H1 (cell line): ENCODE results near the gene UBE4A. TPM values are rescaled to one million over a fixed set of nuclear protein-coding genes. Genes with fewer than 3 reads are reported as not detected.

Source experiments
- CTCF ChIA-PET: fragments of 300-600 bp; sonication (Branson Sonifier 250); formaldehyde crosslinking; loops from one replicate; lab custom pipeline; 2021; ENCODE audit not compliant: partially characterized antibody; lab: Charles Lee
- POLR2A ChIA-PET: fragments of 300-600 bp; sonication (Branson Sonifier 250); formaldehyde crosslinking; loops from one replicate; lab custom pipeline; 2021; ENCODE audit warnings: inconsistent platforms; ENCODE audit not compliant: partially characterized antibody; lab: Charles Lee
- DNase-seq, 2 experiments: peaks; one replicate each; pipeline versions ENCODE4 v3.0.0 to v3.0.0-alpha.2; 2010 to 2022; ENCODE audit warnings: low spot score in 2 of 2, low read depth in 1 of 2, mixed read lengths in 1 of 2
- FAIRE-seq: peaks from 2 replicates; lab custom pipeline; 2011; peaks lifted over from hg19 to GRCh38; lab: Jason Lieb, UNC
- H2AFZ ChIP-seq: 2 replicates; pipeline ENCODE4 v1.8.1; 2012; ENCODE audit warnings: low read length, inconsistent platforms
- H2AK5ac ChIP-seq: 2 replicates; pipeline ENCODE4 v1.6.1; 2013; ENCODE audit warnings: low read depth, low read length
- H2BK120ac ChIP-seq: replicated peaks from 2 replicates; pipeline ENCODE3; 2013; ENCODE audit warnings: low read depth, low read length, inconsistent platforms
- H2BK12ac ChIP-seq: 2 replicates; pipeline ENCODE4 v1.6.1; 2013; ENCODE audit warnings: low read depth, low read length
- H2BK15ac ChIP-seq: 2 replicates; pipeline ENCODE4 v1.6.1; 2013; ENCODE audit warnings: low read length
- H2BK20ac ChIP-seq: 2 replicates; pipeline ENCODE4 v1.6.1; 2013; ENCODE audit warnings: low read length
- H2BK5ac ChIP-seq: 2 replicates; pipeline ENCODE4 v1.6.1; 2013; ENCODE audit warnings: low read depth, low read length
- H3K14ac ChIP-seq: 2 replicates; pipeline ENCODE4 v1.6.1; 2013; ENCODE audit warnings: inconsistent platforms; ENCODE audit not compliant: insufficient read length
- H3K18ac ChIP-seq: 2 replicates; pipeline ENCODE4 v1.6.1; 2013; ENCODE audit warnings: low read length; ENCODE audit errors: extremely low read depth
- H3K23ac ChIP-seq: 2 replicates; pipeline ENCODE4 v1.6.1; 2013; ENCODE audit warnings: inconsistent platforms; ENCODE audit not compliant: insufficient read length
- H3K23me2 ChIP-seq: 2 replicates; pipeline ENCODE4 v1.6.1; 2013; ENCODE audit warnings: low read depth, low read length
- H3K27ac ChIP-seq: 2 replicates; pipeline ENCODE4 v1.6.1; 2011; ENCODE audit warnings: low read depth, low read length, inconsistent platforms
- H3K27me3 ChIP-seq, 4 experiments: replicated peaks in 1 of 4; 1 replicate in 1 of 4; 2 replicates in 3 of 4; pipeline versions ENCODE4 v1.6.1 to v1.8.1; 2011 to 2013; ENCODE audit warnings: low read length in 3 of 4, mild to moderate bottlenecking in 3 of 4, inconsistent platforms in 2 of 4, mixed read lengths in 2 of 4, moderate library complexity in 1 of 4; ENCODE audit not compliant: control insufficient read depth in 3 of 4, insufficient read depth in 3 of 4; ENCODE audit errors: extremely low read depth in 1 of 4
- H3K36me3 ChIP-seq, 4 experiments: 2 replicates each; pipeline versions ENCODE4 v1.6.1 to v1.8.1; 2011 to 2013; ENCODE audit warnings: mild to moderate bottlenecking in 4 of 4, low read length in 3 of 4, moderate library complexity in 2 of 4, control low read depth in 1 of 4, inconsistent platforms in 1 of 4; ENCODE audit not compliant: insufficient read depth in 4 of 4, control insufficient read depth in 2 of 4
- H3K4ac ChIP-seq: replicated peaks from 2 replicates; pipeline ENCODE3; 2013; ENCODE audit warnings: low read length, low read depth, mixed read lengths, inconsistent platforms; ENCODE audit not compliant: insufficient read length
- H3K4me1 ChIP-seq, 4 experiments: replicated peaks in 1 of 4; 1 replicate in 1 of 4; 2 replicates in 3 of 4; pipeline versions ENCODE4 v1.6.1 to v1.8.1; 2011 to 2013; ENCODE audit warnings: low read length in 3 of 4, inconsistent platforms in 2 of 4, mixed read lengths in 1 of 4; ENCODE audit not compliant: insufficient read depth in 4 of 4, control insufficient read depth in 3 of 4
- H3K4me2 ChIP-seq, 2 experiments: 2 replicates each; pipeline versions ENCODE4 v1.6.1 to v1.8.1; 2011 to 2013; ENCODE audit warnings: low read depth in 2 of 2, low read length in 2 of 2, control low read depth in 1 of 2, inconsistent platforms in 1 of 2, mild to moderate bottlenecking in 1 of 2; ENCODE audit not compliant: insufficient read depth in 1 of 2
- H3K4me3 ChIP-seq, 4 experiments: fragments of 200-600, 300-600 bp in 1 of 4; sonication (generic), shearing (Covaris generic), sonication (Bioruptor Twin) in 1 of 4; 2 replicates each; pipeline versions ENCODE4 v1.5.1 to v1.8.1; 2011 to 2016; ENCODE audit warnings: low read length in 4 of 4, low read depth in 3 of 4, control low read depth in 2 of 4, inconsistent platforms in 2 of 4, mild to moderate bottlenecking in 2 of 4, mixed read lengths in 1 of 4, moderate library complexity in 1 of 4; ENCODE audit not compliant: insufficient read depth in 2 of 4; ENCODE audit errors: extremely low read depth in 1 of 4
- H3K56ac ChIP-seq: replicated peaks from 2 replicates; pipeline ENCODE3; 2013; ENCODE audit warnings: low read depth, mild to moderate bottlenecking, mixed read lengths, low read length, inconsistent platforms; ENCODE audit not compliant: insufficient read length
- H3K79me1 ChIP-seq: 2 replicates; pipeline ENCODE4 v1.6.1; 2013; ENCODE audit warnings: low read depth, low read length, control low read depth
- H3K79me2 ChIP-seq, 2 experiments: 2 replicates each; pipeline versions ENCODE4 v1.6.1 to v1.8.1; 2012 to 2013; ENCODE audit warnings: low read length in 2 of 2, mild to moderate bottlenecking in 2 of 2, inconsistent platforms in 1 of 2; ENCODE audit not compliant: insufficient read depth in 2 of 2, control insufficient read depth in 1 of 2
- H3K9ac ChIP-seq, 4 experiments: replicated peaks in 1 of 4; 1 replicate in 1 of 4; 2 replicates in 3 of 4; pipeline versions ENCODE4 v1.6.1 to v1.8.1; 2011 to 2013; ENCODE audit warnings: low read depth in 3 of 4, low read length in 3 of 4, control low read depth in 2 of 4, mild to moderate bottlenecking in 2 of 4, moderate library complexity in 2 of 4, inconsistent platforms in 1 of 4; ENCODE audit errors: extremely low read depth in 1 of 4
- H3K9me3 ChIP-seq, 2 experiments: 2 replicates each; pipeline versions ENCODE4 v1.6.1 to v1.8.1; 2012 to 2013; ENCODE audit warnings: mild to moderate bottlenecking in 2 of 2, moderate library complexity in 2 of 2, control low read depth in 1 of 2, inconsistent platforms in 1 of 2, low read depth in 1 of 2, low read length in 1 of 2, mixed read lengths in 1 of 2; ENCODE audit not compliant: insufficient read depth in 2 of 2
- H4K20me1 ChIP-seq, 2 experiments: replicated peaks in 1 of 2; 2 replicates each; pipeline versions ENCODE3 to v1.8.1; 2011 to 2013; ENCODE audit warnings: inconsistent platforms in 2 of 2, low read length in 2 of 2, mild to moderate bottlenecking in 1 of 2; ENCODE audit not compliant: insufficient read depth in 2 of 2, control insufficient read depth in 1 of 2
- H4K5ac ChIP-seq: 2 replicates; pipeline ENCODE4 v1.6.1; 2013; ENCODE audit warnings: low read length, low read depth, mixed read lengths, inconsistent platforms; ENCODE audit not compliant: insufficient read length
- H4K8ac ChIP-seq: 2 replicates; pipeline ENCODE4 v1.8.0; 2013; ENCODE audit warnings: mild to moderate bottlenecking, moderate library complexity, low read length, inconsistent platforms; ENCODE audit not compliant: insufficient read depth; ENCODE audit errors: extremely low read depth
- H4K91ac ChIP-seq: replicated peaks from 2 replicates; pipeline ENCODE3; 2013; ENCODE audit warnings: low read length, mixed read lengths, inconsistent platforms; ENCODE audit not compliant: insufficient read length
- ATF2 ChIP-seq: IDR thresholded peaks from 2 replicates; pipeline ENCODE4 v1.6.1; 2012; ENCODE audit warnings: low read length, inconsistent platforms
- BCL11A ChIP-seq, 2 experiments: IDR thresholded peaks; one replicate each; pipeline ENCODE4 v1.6.1; 2011; ENCODE audit warnings: low read depth in 2 of 2, low read length in 2 of 2, mild to moderate bottlenecking in 2 of 2
- BRCA1 ChIP-seq: IDR thresholded peaks from 2 replicates; pipeline ENCODE4 v1.6.1; 2012; ENCODE audit warnings: low read depth, low read length, improper control_type of control experiment
- CREB1 ChIP-seq: IDR thresholded peaks from 2 replicates; pipeline ENCODE4 v1.6.1; 2012; ENCODE audit warnings: inconsistent platforms
- EZH2 ChIP-seq: fragments of 200-600 bp; sonication (generic); IDR thresholded peaks from 2 replicates; pipeline ENCODE4 v1.7.1; 2012; ENCODE audit warnings: low read depth, mild to moderate bottlenecking, moderate library complexity, low read length, inconsistent platforms; ENCODE audit not compliant: severe bottlenecking
- HDAC6 ChIP-seq: IDR thresholded peaks from one replicate; pipeline ENCODE4 v1.7.1; 2012; ENCODE audit warnings: low read depth, mild to moderate bottlenecking, inconsistent platforms, low read length, moderate library complexity
- NANOG ChIP-seq: IDR thresholded peaks from 2 replicates; pipeline ENCODE4 v1.6.1; 2011; ENCODE audit warnings: low read length, low read depth, mild to moderate bottlenecking, inconsistent platforms; ENCODE audit not compliant: insufficient read depth, poor library complexity, severe bottlenecking
- POU5F1 ChIP-seq: IDR thresholded peaks from 2 replicates; pipeline ENCODE4 v1.6.1; 2011; ENCODE audit warnings: low read depth, mild to moderate bottlenecking, low read length, moderate library complexity
- SP4 ChIP-seq: IDR thresholded peaks from 2 replicates; pipeline ENCODE4 v1.6.1; 2012; ENCODE audit warnings: low read length, inconsistent platforms
- WGBS, 2 experiments: shearing (Covaris generic) in 1 of 2; methylation state at CpG; one replicate each; pipeline versions ENCODE4 v1.1.6 to v1.1.7; 2013 to 2015; ENCODE audit warnings: low lambda C conversion rate in 2 of 2, mixed read lengths in 2 of 2, inconsistent platforms in 1 of 2, low coverage in 1 of 2, missing lambda C conversion rate in 1 of 2; ENCODE audit not compliant: insufficient replicate concordance in 2 of 2, insufficient coverage in 1 of 2, insufficient read length in 1 of 2; ENCODE audit errors: extremely low coverage in 1 of 2, missing lambda C conversion rate in 1 of 2; 5-methylcytosine and 5-hydroxymethylcytosine counted together
- polyA plus RNA-seq, 7 experiments: library from polyadenylated mRNA; depleted of rRNA in 3 of 7; stranded (reverse) in 5 of 7; unstranded in 2 of 7; fragments of >200 nt in 5 of 7; fragments of 200-250 nt in 2 of 7; gene quantifications; 1 replicate in 5 of 7; 2 replicates in 1 of 7; 4 replicates in 1 of 7; pipeline versions ENCODE4 v1.2.1 to v1.2.3, GENCODE V29; 2011 to 2013; ENCODE audit warnings: missing spikeins in 2 of 7, mixed read lengths in 2 of 7
- total RNA-seq: library from RNA; stranded (reverse); fragmentation: NEBNext Ultra II Directional; extraction: Animal tissue kit (Norgen Biotek cat#: 25700); gene quantifications from 2 replicates; pipeline ENCODE4 v1.2.1, GENCODE V29; 2021
- TF ChIP-seq, protein P1 (sequence below): IDR thresholded peaks from 2 replicates; pipeline ENCODE4 v1.6.1; 2011; ENCODE audit warnings: low read length, improper control_type of control experiment

UBE4A gene
- total and polyA plus RNA-seq, 2 of the 8 experiments (the other 6 are each of a cell fraction or from before 2014, with no cell fraction given) = 11.3 to 34.5 TPM

DNA sequence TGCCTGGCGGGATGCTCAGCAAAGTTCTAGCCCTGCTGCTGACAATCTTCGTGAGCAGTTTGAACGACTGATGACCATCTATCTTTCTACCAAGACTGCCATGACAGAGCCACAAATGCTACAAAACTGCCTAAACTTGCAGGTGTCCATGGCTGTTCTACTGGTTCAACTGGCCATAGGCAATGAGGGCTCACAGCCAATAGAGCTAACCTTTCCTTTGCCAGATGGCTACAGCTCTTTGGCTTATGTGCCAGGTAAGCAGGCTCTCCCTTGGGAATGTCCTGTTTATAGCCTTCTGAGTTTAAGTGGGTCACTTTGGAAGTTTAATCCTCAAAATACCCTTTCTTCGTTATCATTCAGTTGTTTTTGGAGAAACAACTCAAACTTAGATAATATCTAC is 20.1 kb downstream of the UBE4A start:
- Histone ChIP-seq H2AFZ (no peak overlapping the region), H3K9ac (no peak overlapping the region), H2AK5ac (no peak overlapping the region), H3K36me3 (peaks cover 3 to 55% (median 37%) of the 10 kb centered on the region in 4 experiments; a peak in 7 of 8 replicates)
- POLR2A ChIA-PET = interaction anchor here (1.2 kb wide), 1 partner anchor 120 kb away, joined by 3 read pairs; no protein-coding TSS in a partner anchor
- CTCF ChIA-PET = interaction anchor here (0.7 to 1.6 kb wide), 2 partner anchors 24 to 115 kb away, joined by 3 to 5 read pairs; partner anchors contain the start of gene MPZL2
- TF ChIP-seq NANOG = no peak
- TF ChIP-seq SP4 = no peak
- no peak for TF ChIP-seq HDAC6
- no peak for TF ChIP-seq BRCA1
- no peak for TF ChIP-seq CREB1
- TF ChIP-seq BCL11A (IDR thresholded peaks at IDR 0.05; ENCODE audit: low read depth in 2 of 2, low read length in 2 of 2) = no peak
- TF ChIP-seq, protein P1, sequence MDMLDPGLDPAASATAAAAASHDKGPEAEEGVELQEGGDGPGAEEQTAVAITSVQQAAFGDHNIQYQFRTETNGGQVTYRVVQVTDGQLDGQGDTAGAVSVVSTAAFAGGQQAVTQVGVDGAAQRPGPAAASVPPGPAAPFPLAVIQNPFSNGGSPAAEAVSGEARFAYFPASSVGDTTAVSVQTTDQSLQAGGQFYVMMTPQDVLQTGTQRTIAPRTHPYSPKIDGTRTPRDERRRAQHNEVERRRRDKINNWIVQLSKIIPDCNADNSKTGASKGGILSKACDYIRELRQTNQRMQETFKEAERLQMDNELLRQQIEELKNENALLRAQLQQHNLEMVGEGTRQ = no peak
- no peak for TF ChIP-seq POU5F1
- no peak for TF ChIP-seq ATF2
- TF ChIP-seq EZH2 = no peak
- TF ChIP-seq, all 59 proteins: peak for 0
- no peak overlapping the region for H3K23ac ChIP-seq
- no peak overlapping the region for H3K4ac ChIP-seq
- H2BK120ac ChIP-seq = no peak overlapping the region
- H4K8ac ChIP-seq = no peak overlapping the region
- H2BK20ac ChIP-seq = no peak overlapping the region
- 94% methylated on average over 4 of the region's 4 CpGs; no CpG with 5 or more reads in 1 of the 2 experiments for WGBS, 2 experiments
- no peak overlapping the region for H4K5ac ChIP-seq
- H3K4me1 ChIP-seq = no peaks in the 10 kb centered on the region
- H3K9me3 ChIP-seq = no peaks in the 10 kb centered on the region
- no peak overlapping the region for H3K4me3 ChIP-seq
- no peaks in the 10 kb centered on the region for H3K79me2 ChIP-seq
- no peak overlapping the region for H3K27ac ChIP-seq
- H2BK12ac ChIP-seq = no peak overlapping the region
- no peaks in the 10 kb centered on the region for H3K27me3 ChIP-seq
- no peaks in the 10 kb centered on the region for H3K23me2 ChIP-seq
- H2BK5ac ChIP-seq = no peak overlapping the region
- DNase-seq (no peak), FAIRE-seq (no peak)
- no peak overlapping the region for H3K4me2 ChIP-seq
- H3K18ac ChIP-seq = no peak overlapping the region
- H2BK15ac ChIP-seq = no peak overlapping the region
- no peak overlapping the region for H3K14ac ChIP-seq
- H3K56ac ChIP-seq = no peak overlapping the region
- H4K91ac ChIP-seq = no peak overlapping the region
- H4K20me1 ChIP-seq = no peaks in the 10 kb centered on the region
- H3K79me1 ChIP-seq = no peaks in the 10 kb centered on the region
